IMR-90 (cell line): ENCODE data around the gene AMPD3. TPM values are rescaled to one million over a fixed set of nuclear protein-coding genes. Genes with fewer than 3 reads are reported as not detected.
A peak's percentile ranks its signal among the peaks of the same experiment; 100 is the strongest.

ENCODE experiments used
- ATAC-seq: fragments of 200-7000 bp; cut with Tn5 transposase; 2 replicates; pipeline ENCODE4 v1.9.1; 2020; ENCODE audit warnings: low read depth, mild to moderate bottlenecking, moderate library complexity
- BruUV-seq: library from RNA; stranded (reverse); fragments of 400-500 nt; replicated peaks from 2 replicates; lab custom pipeline; 2021; lab: Mats Ljungman, UMichigan
- CTCF ChIA-PET: fragments of 300-600 bp; formaldehyde crosslinking; extraction: SDS; loops from one replicate; lab custom pipeline; 2021; ENCODE audit warnings: antibody characterized with exemption; lab: Yijun Ruan, JAX
- POLR2A ChIA-PET: fragments of 300-600 bp; sonication (Branson Sonifier 250); formaldehyde crosslinking; loops from one replicate; lab custom pipeline; 2022; ENCODE audit warnings: antibody characterized with exemption; ENCODE audit not compliant: unreplicated experiment; lab: Charles Lee
- DNase-seq: peaks from one replicate; pipeline ENCODE4 v3.0.0; 2013
- H2AFZ ChIP-seq: replicated peaks from 2 replicates; pipeline ENCODE3; 2013; ENCODE audit warnings: low read length, mild to moderate bottlenecking; ENCODE audit not compliant: poor library complexity
- H2AK5ac ChIP-seq: 2 replicates; pipeline ENCODE4 v1.6.1; 2013; ENCODE audit warnings: low read depth, low read length, inconsistent platforms
- H2AK9ac ChIP-seq: replicated peaks from 2 replicates; pipeline ENCODE3; 2013; ENCODE audit warnings: mild to moderate bottlenecking, low read depth, low read length, moderate library complexity; ENCODE audit not compliant: poor library complexity
- H2BK120ac ChIP-seq: 2 replicates; pipeline ENCODE4 v1.6.1; 2013; ENCODE audit warnings: low read depth, low read length, inconsistent platforms
- H2BK15ac ChIP-seq: 3 replicates; pipeline ENCODE4 v1.6.1; 2013; ENCODE audit warnings: low read depth, low read length, inconsistent platforms
- H2BK20ac ChIP-seq: 2 replicates; pipeline ENCODE4 v1.6.1; 2013; ENCODE audit warnings: low read depth, mild to moderate bottlenecking, inconsistent platforms, low read length, moderate library complexity
- H2BK5ac ChIP-seq: 2 replicates; pipeline ENCODE4 v1.6.1; 2013; ENCODE audit warnings: mild to moderate bottlenecking, low read depth, low read length, inconsistent platforms; ENCODE audit not compliant: poor library complexity, severe bottlenecking
- H3K14ac ChIP-seq: replicated peaks from 2 replicates; pipeline ENCODE4 v1.6.1; 2013; ENCODE audit warnings: low read depth, low read length, inconsistent platforms
- H3K18ac ChIP-seq: 2 replicates; pipeline ENCODE4 v1.6.1; 2013; ENCODE audit warnings: low read depth, low read length, control low read depth
- H3K23ac ChIP-seq: 2 replicates; pipeline ENCODE4 v1.6.1; 2013; ENCODE audit warnings: low read depth, low read length, inconsistent platforms
- H3K27ac ChIP-seq: 2 replicates; pipeline ENCODE4 v1.5.1; 2013; ENCODE audit warnings: mild to moderate bottlenecking, control low read depth, low read length; ENCODE audit not compliant: insufficient read depth
- H3K27me3 ChIP-seq: 2 replicates; pipeline ENCODE4 v1.6.1; 2013; ENCODE audit warnings: low read length; ENCODE audit not compliant: control insufficient read depth, insufficient read depth
- H3K36me3 ChIP-seq: 2 replicates; pipeline ENCODE4 v1.6.1; 2013; ENCODE audit warnings: low read length, mixed read lengths; ENCODE audit not compliant: control insufficient read depth, insufficient read depth
- H3K4ac ChIP-seq: 2 replicates; pipeline ENCODE4 v1.6.1; 2013; ENCODE audit warnings: low read depth, low read length, inconsistent platforms
- H3K4me1 ChIP-seq: 2 replicates; pipeline ENCODE4 v1.6.1; 2013; ENCODE audit warnings: low read length, mixed read lengths; ENCODE audit not compliant: control insufficient read depth, insufficient read depth
- H3K4me2 ChIP-seq: 2 replicates; pipeline ENCODE4 v1.6.1; 2013; ENCODE audit warnings: low read depth, mild to moderate bottlenecking, control low read depth, low read length, moderate library complexity
- H3K4me3 ChIP-seq: 2 replicates; pipeline ENCODE4 v1.5.1; 2013; ENCODE audit warnings: low read depth, mild to moderate bottlenecking, control low read depth, low read length, moderate library complexity; ENCODE audit not compliant: insufficient read depth
- H3K56ac ChIP-seq: 2 replicates; pipeline ENCODE4 v1.6.1; 2013; ENCODE audit warnings: low read length, inconsistent platforms; ENCODE audit not compliant: insufficient read depth; ENCODE audit errors: extremely low read depth
- H3K79me1 ChIP-seq, 2 experiments: 2 replicates each; pipeline ENCODE4 v1.6.1; 2013; ENCODE audit warnings: low read length in 2 of 2, inconsistent platforms in 1 of 2, low read depth in 1 of 2
- H3K9ac ChIP-seq: 2 replicates; pipeline ENCODE4 v1.6.1; 2013; ENCODE audit warnings: low read depth, low read length, control low read depth
- H3K9me1 ChIP-seq: 2 replicates; pipeline ENCODE4 v1.6.1; 2013; ENCODE audit warnings: low read length, inconsistent platforms; ENCODE audit not compliant: insufficient read depth
- H3K9me3 ChIP-seq: 2 replicates; pipeline ENCODE4 v1.6.1; 2013; ENCODE audit warnings: low read length; ENCODE audit not compliant: control insufficient read depth, insufficient read depth
- H4K20me1 ChIP-seq: 2 replicates; pipeline ENCODE4 v1.6.1; 2013; ENCODE audit warnings: low read length, inconsistent platforms; ENCODE audit not compliant: insufficient read depth
- H4K5ac ChIP-seq: 2 replicates; pipeline ENCODE4 v1.6.1; 2013; ENCODE audit warnings: mild to moderate bottlenecking, low read depth, low read length, control low read depth
- H4K8ac ChIP-seq, 2 experiments: 2 replicates each; pipeline ENCODE4 v1.6.1; 2013; ENCODE audit warnings: low read depth in 2 of 2, low read length in 2 of 2, control low read depth in 1 of 2, inconsistent platforms in 1 of 2
- H4K91ac ChIP-seq: 2 replicates; pipeline ENCODE4 v1.6.1; 2013; ENCODE audit warnings: low read depth, low read length, inconsistent platforms; ENCODE audit not compliant: insufficient read depth
- BHLHE40 ChIP-seq: fragments of 150-350 bp; IDR thresholded peaks from 2 replicates; pipeline ENCODE4 v1.6.1; 2016; ENCODE audit warnings: mild to moderate bottlenecking, low read depth, low read length
- CHD1 ChIP-seq: IDR thresholded peaks from 2 replicates; pipeline ENCODE4 v1.6.1; 2012; ENCODE audit warnings: low read depth, low read length, improper control_type of control experiment
- CTCF ChIP-seq: conservative IDR thresholded peaks from 2 replicates; pipeline ENCODE4 v1.5.1; 2012; ENCODE audit warnings: mild to moderate bottlenecking, low read depth, low read length, improper control_type of control experiment
- MAFK ChIP-seq: IDR thresholded peaks from 2 replicates; pipeline ENCODE4 v1.6.1; 2012; ENCODE audit warnings: low read depth, low read length, improper control_type of control experiment
- MAZ ChIP-seq: IDR thresholded peaks from 2 replicates; pipeline ENCODE4 v1.6.1; 2012; ENCODE audit warnings: low read depth, mild to moderate bottlenecking, low read length, improper control_type of control experiment, moderate library complexity, borderline replicate concordance
- USF2 ChIP-seq: fragments of 150-350 bp; IDR thresholded peaks from 2 replicates; pipeline ENCODE4 v1.6.1; 2017; ENCODE audit warnings: mild to moderate bottlenecking, antibody characterized with exemption, low read length, low read depth
- WGBS, 2 experiments: methylation state at CpG; one replicate each; pipeline versions ENCODE4 v1.1.5 to v1.1.7; 2013; ENCODE audit warnings: missing lambda C conversion rate in 2 of 2; ENCODE audit not compliant: insufficient read length in 1 of 2; ENCODE audit errors: extremely low coverage in 2 of 2; 5-methylcytosine and 5-hydroxymethylcytosine counted together
- dilution Hi-C: fragments of 300-500 bp; cut with HindIII; formaldehyde crosslinking; loops from one replicate; pipeline ENCODE4 v1.14.3; 2018; ENCODE audit warnings: low sequenced_read_pairs; ENCODE audit not compliant: unreplicated experiment
- in situ Hi-C: fragments of 300-500 bp; cut with MboI; formaldehyde crosslinking; loops from 3 replicates; pipeline ENCODE4 v1.14.3; 2019; ENCODE audit warnings: low sequenced_read_pairs, inconsistent platforms, mixed read lengths
- intact Hi-C: fragments of 100-400 bp; cut with micrococcal nuclease; formaldehyde crosslinking; loops from 2 replicates; pipeline ENCODE4 v1.10.0; 2022
- polyA plus RNA-seq, 3 experiments: library from polyadenylated mRNA; depleted of rRNA; stranded (reverse); fragments of >200 nt; gene quantifications; 2 replicates each; pipeline ENCODE4 v1.2.3, GENCODE V29; 2012; ENCODE audit warnings: low replicate concordance in 1 of 3
- total RNA-seq: library from RNA; depleted of rRNA; stranded (reverse); fragments of >200 nt; gene quantifications from 2 replicates; pipeline ENCODE4 v1.2.3, GENCODE V29; 2012

AMPD3 gene
- total and polyA plus RNA-seq, 2 of the 4 experiments (the other 2 are of a cell fraction) = 8.6 to 12.1 TPM

GRCh38 chr11:10496296-10496936, 41.4 kb downstream of the AMPD3 start:
- BruUV-seq = no TSS peak
- no peak overlapping the region for H4K91ac ChIP-seq
- H3K9ac ChIP-seq = no peak overlapping the region
- dilution Hi-C loops (no loop called here), in situ Hi-C loops (no loop called here), intact Hi-C loops (no loop called here)
- H4K20me1 ChIP-seq = 0 out of 2 replicates have a peak, but pooled peaks cover under 1% of the 10 kb centered on the region
- no peaks in the 10 kb centered on the region for H3K27me3 ChIP-seq
- H2AFZ ChIP-seq = no peak overlapping the region
- H4K8ac ChIP-seq = no peak overlapping the region
- peaks cover 67% of the 10 kb centered on the region for H3K36me3 ChIP-seq
- H2AK5ac ChIP-seq = 0 out of 2 replicates have a peak overlapping the region, but pooled peaks have one; percentile 1
- ATAC-seq = no peak
- no peak for TF ChIP-seq MAFK
- TF ChIP-seq USF2 = no peak
- no peak for TF ChIP-seq CTCF
- TF ChIP-seq CHD1 = no peak
- TF ChIP-seq MAZ = no peak
- TF ChIP-seq BHLHE40 = no peak
- H3K56ac ChIP-seq = no peak overlapping the region
- no peak overlapping the region for H3K4ac ChIP-seq
- H2BK15ac ChIP-seq = no peak overlapping the region
- H2BK5ac ChIP-seq = no peak overlapping the region
- H3K18ac ChIP-seq = no peak overlapping the region
- H3K27ac ChIP-seq = no peak overlapping the region
- CTCF ChIA-PET = no interaction called here
- H3K4me3 ChIP-seq = no peak overlapping the region
- no peaks in the 10 kb centered on the region for H3K9me3 ChIP-seq
- H3K4me2 ChIP-seq = no peak overlapping the region
- H3K14ac ChIP-seq = no peak overlapping the region
- H2BK20ac ChIP-seq = no peak overlapping the region
- POLR2A ChIA-PET = no interaction called here
- peak overlapping the region; percentile 25 for H2AK9ac ChIP-seq
- H2BK120ac ChIP-seq = no peak overlapping the region
- peaks cover 39% of the 10 kb centered on the region for H3K9me1 ChIP-seq
- 100% methylated on average over 1 of the region's 4 CpGs; no CpG with 5 or more reads in 1 of the 2 experiments for WGBS, 2 experiments
- H3K23ac ChIP-seq = no peak overlapping the region
- no peak overlapping the region for H4K5ac ChIP-seq
- DNase-seq = no peak
- H3K79me1 ChIP-seq = peaks cover 18 to 37% of the 10 kb centered on the region in 2 experiments
- H3K4me1 ChIP-seq = peaks cover 7% of the 10 kb centered on the region
